HepG2 (cell line): ENCODE results near the gene PLCB1. TPM values are rescaled to one million over a fixed set of nuclear protein-coding genes. Genes with fewer than 3 reads are reported as not detected.

ENCODE experiments used
- BRCA1 ChIP-seq: sonication (generic); formaldehyde crosslinking; IDR thresholded peaks from 2 replicates; pipeline ENCODE4 v1.4.0; 2020; ENCODE audit warnings: missing genetic modification reagents
- ERF ChIP-seq: IDR thresholded peaks from 2 replicates; pipeline ENCODE4 v1.6.1; 2018; ENCODE audit warnings: missing biosample characterization, missing genetic modification reagents
- FLYWCH1 ChIP-seq: sonication (generic); formaldehyde crosslinking; IDR thresholded peaks from 2 replicates; pipeline ENCODE4 v1.8.1; 2023; ENCODE audit warnings: mild to moderate bottlenecking, missing genetic modification reagents
- JUNB ChIP-seq: sonication (generic); formaldehyde crosslinking; IDR thresholded peaks from 2 replicates; pipeline ENCODE4 v1.8.0; 2022; ENCODE audit warnings: missing genetic modification reagents, mild to moderate bottlenecking, borderline replicate concordance
- KDM1A ChIP-seq: IDR thresholded peaks from 2 replicates; pipeline ENCODE4 v1.6.1; 2016; ENCODE audit warnings: missing compliant biosample characterization
- KDM6A ChIP-seq: IDR thresholded peaks from 2 replicates; pipeline ENCODE4 v1.6.1; 2016; ENCODE audit warnings: low read depth
- MED8 ChIP-seq: sonication (generic); formaldehyde crosslinking; IDR thresholded peaks from 2 replicates; pipeline ENCODE4 v1.8.1; 2023; ENCODE audit warnings: mild to moderate bottlenecking, missing genetic modification reagents; ENCODE audit not compliant: insufficient replicate concordance
- NCOR1 ChIP-seq: fragments of 200-600 bp; sonication (generic); IDR thresholded peaks from 2 replicates; pipeline ENCODE4 v1.7.0; 2017; ENCODE audit warnings: antibody characterized with exemption, low read length, borderline replicate concordance
- NFKBIZ ChIP-seq: IDR thresholded peaks from 2 replicates; pipeline ENCODE4 v1.6.1; 2018; ENCODE audit warnings: missing genetic modification reagents, missing compliant biosample characterization
- PCBP1 ChIP-seq: fragments of 200-400 bp; formaldehyde crosslinking; IDR thresholded peaks from 2 replicates; pipeline ENCODE4 v1.6.1; 2017; ENCODE audit warnings: mild to moderate bottlenecking, low read depth, low read length, borderline replicate concordance
- RCOR2 ChIP-seq: IDR thresholded peaks from 2 replicates; pipeline ENCODE4 v1.6.1; 2016; ENCODE audit warnings: missing biosample characterization, missing genetic modification reagents
- RERE ChIP-seq: IDR thresholded peaks from 2 replicates; pipeline ENCODE4 v1.6.1; 2016; ENCODE audit warnings: low read depth, missing genetic modification reagents, missing compliant biosample characterization
- SMARCE1 ChIP-seq: fragments of 450-650 bp; IDR thresholded peaks from 2 replicates; pipeline ENCODE4 v1.6.1; 2017; ENCODE audit warnings: borderline replicate concordance
- STAG1 ChIP-seq: sonication (generic); formaldehyde crosslinking; IDR thresholded peaks from 2 replicates; pipeline ENCODE4 v1.4.0; 2020; ENCODE audit warnings: missing genetic modification reagents
- TARDBP ChIP-seq: sonication (generic); formaldehyde crosslinking; IDR thresholded peaks from 2 replicates; pipeline ENCODE4 v1.8.0; 2022; ENCODE audit warnings: mild to moderate bottlenecking, missing genetic modification reagents
- TCF7 ChIP-seq: sonication (generic); IDR thresholded peaks from 2 replicates; pipeline ENCODE4 v1.6.1; 2016; ENCODE audit warnings: antibody characterized with exemption, low read depth
- TFAP4 ChIP-seq: sonication (generic); IDR thresholded peaks from 2 replicates; pipeline ENCODE4 v1.6.1; 2016; ENCODE audit warnings: low read depth, borderline replicate concordance
- XBP1 ChIP-seq: sonication (generic); formaldehyde crosslinking; IDR thresholded peaks from 2 replicates; pipeline ENCODE4 v1.5.0; 2020; ENCODE audit warnings: missing genetic modification reagents
- ZBED4 ChIP-seq: sonication (generic); formaldehyde crosslinking; IDR thresholded peaks from 2 replicates; pipeline ENCODE4 v1.4.0; 2020; ENCODE audit warnings: missing genetic modification reagents, borderline replicate concordance
- ZNF652 ChIP-seq: IDR thresholded peaks from 2 replicates; pipeline ENCODE4 v1.6.1; 2016; ENCODE audit warnings: low read depth, borderline replicate concordance
- ZNF83 ChIP-seq: sonication (generic); formaldehyde crosslinking; IDR thresholded peaks from 2 replicates; pipeline ENCODE4 v1.4.0; 2020; ENCODE audit warnings: missing genetic modification reagents, mild to moderate bottlenecking, borderline replicate concordance
- ZSCAN9 ChIP-seq: IDR thresholded peaks from 2 replicates; pipeline ENCODE4 v1.6.1; 2016; ENCODE audit warnings: borderline replicate concordance
- polyA plus RNA-seq, 8 experiments: library from polyadenylated mRNA; depleted of rRNA in 3 of 8; stranded (reverse) in 7 of 8; unstranded in 1 of 8; fragments of >200 nt; fragmentation: Illumina TruSeq in 4 of 8; extraction: Trizol in 4 of 8; gene quantifications; 2 replicates each; pipeline versions ENCODE4 v1.2.1 to v1.2.3, GENCODE V29; 2011 to 2016; ENCODE audit warnings: low read depth in 4 of 8, missing spikeins in 1 of 8, mixed read lengths in 1 of 8; ENCODE audit not compliant: insufficient read depth in 1 of 8
- total RNA-seq, 5 experiments: library from RNA; depleted of rRNA; stranded (reverse); fragments of >200 nt; fragmentation: Illumina TruSeq; extraction: Trizol; gene quantifications; 2 replicates each; pipeline ENCODE4 v1.2.3, GENCODE V29; 2016; ENCODE audit warnings: low read depth in 1 of 5

The PLCB1 gene
- total and polyA plus RNA-seq, 2 of the 13 experiments (the other 11 are each of a cell fraction or from before 2014, with no cell fraction given): 42.4 to 55.9 TPM

- TF ChIP-seq NCOR1 (peak; percentile 84; the same call in 1 of the 2 replicates), MED8 (CRISPR knock-in tag) (no peak), SMARCE1 (peak; percentile 70; the same call in 1 of the 2 replicates), KDM6A (peak; percentile 78), ZSCAN9 (CRISPR knock-in tag) (peak; percentile 83; the same call in 1 of the 2 replicates), ZNF83 (no peak), FLYWCH1 (CRISPR knock-in tag) (no peak), TFAP4 (peak; percentile 43; the same call in 1 of the 2 replicates), TCF7 (peak; percentile 78), TARDBP (CRISPR knock-in tag) (peak; percentile 85), STAG1 (peak; percentile 44), KDM1A (CRISPR knock-in tag) (peak; percentile 74; the same call in 1 of the 2 replicates), RERE (CRISPR knock-in tag) (peak; percentile 97), BRCA1 (CRISPR knock-in tag) (no peak), ZBED4 (no peak), RCOR2 (CRISPR knock-in tag) (peak; percentile 98), XBP1 (CRISPR knock-in tag) (no peak), NFKBIZ (CRISPR knock-in tag) (peak; percentile 92), ZNF652 (peak; percentile 45), PCBP1 (no peak), JUNB (CRISPR knock-in tag) (peak; percentile 91; the same call in 1 of the 2 replicates), ERF (CRISPR knock-in tag) (peak; percentile 88)
These were observed 73.9 kb downstream of the PLCB1 start (continued) for GRCh38 chr20:8205996-8206395.
